Left lobe of liver (tissue), 2 donors: ENCODE data around the gene RNF38. TPM values are rescaled to one million over a fixed set of nuclear protein-coding genes. Genes with fewer than 3 reads are reported as not detected.
"Not testable (repeated sequence)": the region's sequence is repeated elsewhere in the genome, so short reads cannot be mapped to it uniquely, and the experiment has no call there.

Experiments used
- ATAC-seq: fragments of 200-7000 bp; cut with Tn5 transposase; one replicate; pipeline ENCODE4 v1.9.1; 2020; ENCODE audit warnings: mild to moderate bottlenecking, moderate library complexity
- DNase-seq: peaks from one replicate; pipeline ENCODE4 v3.0.0-alpha.2; 2020; ENCODE audit warnings: low spot score
- total RNA-seq: library from RNA; stranded (reverse); gene quantifications from one replicate; pipeline ENCODE4 v1.2.1, GENCODE V29; 2021
- donor health status: DM: no; HTN: no; CAD: no; lungs with moderate emphysema.
- donor health status: DM: no; HTN: yes; CAD: no.

RNF38 gene
- 12.9 TPM for total RNA-seq

DNA sequence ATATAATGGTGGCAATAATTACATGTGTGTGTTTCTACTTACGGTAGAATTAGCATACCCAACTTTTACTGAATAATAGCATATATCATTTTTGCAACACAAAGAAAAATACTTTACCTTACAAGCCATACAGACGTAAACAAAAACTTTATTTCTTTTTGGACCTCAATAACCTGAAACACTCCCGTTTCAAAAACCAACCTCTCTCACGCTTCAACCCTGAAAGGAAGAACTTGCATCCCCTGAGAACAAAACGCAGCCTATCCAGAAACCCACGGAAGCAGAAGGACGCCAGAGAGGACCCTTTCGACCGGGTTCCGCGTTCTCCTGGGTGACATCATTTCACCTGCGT lies at the start of gene RNF38:
Gene RNF38 (minus strand): TSS at position 290 of the 352 bp plus-strand sequence. CDS start 161 bp downstream, at position 129.
- no peak for DNase-seq
- no peak for ATAC-seq

DNA sequence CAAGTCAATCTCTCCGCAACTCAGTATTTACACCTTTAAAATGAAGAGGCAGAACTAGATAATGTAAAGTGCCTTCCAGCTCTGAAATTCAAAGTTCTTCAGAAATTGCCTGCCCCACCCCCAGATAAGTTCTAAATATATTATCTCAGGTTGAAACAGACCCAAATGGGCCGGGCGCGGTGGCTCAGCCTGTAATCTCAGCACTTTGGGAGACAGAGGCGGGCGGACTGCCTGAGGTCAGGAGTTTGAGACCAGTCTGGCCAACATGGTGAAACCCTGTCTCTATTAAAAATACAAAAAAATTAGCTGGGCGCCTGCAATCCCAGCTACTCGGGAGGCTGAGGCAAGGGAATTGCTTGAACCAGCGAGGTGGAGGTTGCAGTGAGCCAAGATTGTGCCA lies 48.5 kb upstream of the RNF38 start:
- not testable (repeated sequence) for DNase-seq
- ATAC-seq, result peak; percentile 43

DNA sequence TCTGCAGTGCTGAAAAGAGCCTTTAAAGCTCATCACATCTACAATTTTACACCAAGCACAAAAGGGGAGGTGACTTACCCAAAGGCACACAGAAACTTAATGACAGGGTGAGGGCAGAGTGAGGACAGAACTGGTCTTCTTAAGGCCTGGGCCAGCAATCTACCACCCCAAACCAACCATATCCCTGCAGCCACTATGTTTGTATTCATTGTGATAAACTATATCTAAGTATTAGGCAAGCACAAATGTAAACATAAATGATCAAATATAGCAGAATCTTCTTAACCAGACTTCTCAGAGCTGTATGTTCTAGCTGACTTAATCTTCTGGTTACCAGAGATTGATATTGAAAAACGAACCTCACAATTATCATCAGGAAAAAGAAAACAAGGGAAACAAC lies 47.9 kb upstream of the RNF38 start:
- DNase-seq (no peak), ATAC-seq (peak; percentile 35)

DNA sequence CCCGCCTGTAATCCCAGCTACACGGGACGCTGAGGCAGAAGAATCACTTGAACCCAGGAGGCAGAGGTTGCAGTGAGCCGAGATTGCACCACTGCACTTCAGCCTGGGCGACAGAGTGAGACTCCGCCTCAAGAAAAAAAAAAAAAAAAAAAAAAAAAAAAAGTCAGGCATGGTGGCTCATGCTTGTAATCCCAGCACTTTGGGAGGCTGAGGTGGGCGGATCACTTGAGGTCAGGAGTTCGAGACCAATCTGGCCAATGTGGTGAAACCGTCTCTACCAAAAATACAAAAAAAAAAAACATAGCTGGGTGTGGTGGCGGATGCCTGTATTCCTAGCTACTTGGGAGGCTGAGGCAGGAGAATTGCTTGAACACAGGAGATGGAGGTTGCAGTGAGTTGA lies 46.6 kb upstream of the RNF38 start:
- not testable (repeated sequence) for DNase-seq, ATAC-seq

DNA sequence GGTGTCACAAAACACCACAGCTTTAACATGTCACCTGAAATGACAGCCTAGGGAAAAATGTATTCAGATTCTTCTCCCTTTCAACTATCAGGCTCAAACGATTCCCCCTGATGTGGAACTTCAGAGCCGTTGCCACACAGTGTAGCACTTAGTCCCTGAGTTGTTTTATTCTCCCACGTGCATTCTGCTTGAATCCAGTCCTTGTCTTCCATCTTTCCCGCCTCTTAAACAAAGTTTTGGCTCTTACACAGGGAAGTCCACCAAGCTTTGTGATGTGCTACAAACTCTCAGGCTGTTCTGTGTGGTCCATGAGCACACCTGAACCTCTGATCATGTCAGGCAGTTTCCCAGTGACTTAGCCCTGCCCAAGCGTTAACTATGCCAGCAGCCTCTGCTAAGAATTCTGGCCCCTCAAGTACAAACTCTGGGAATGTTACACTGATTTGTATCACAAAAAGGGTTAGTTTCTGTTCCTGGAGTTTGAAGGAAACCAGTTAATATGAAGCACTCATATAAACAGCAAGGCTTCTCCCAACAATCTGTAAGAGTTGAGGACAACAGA lies 45.8 kb upstream of the RNF38 start:
- no peak for ATAC-seq
- no peak for DNase-seq

DNA sequence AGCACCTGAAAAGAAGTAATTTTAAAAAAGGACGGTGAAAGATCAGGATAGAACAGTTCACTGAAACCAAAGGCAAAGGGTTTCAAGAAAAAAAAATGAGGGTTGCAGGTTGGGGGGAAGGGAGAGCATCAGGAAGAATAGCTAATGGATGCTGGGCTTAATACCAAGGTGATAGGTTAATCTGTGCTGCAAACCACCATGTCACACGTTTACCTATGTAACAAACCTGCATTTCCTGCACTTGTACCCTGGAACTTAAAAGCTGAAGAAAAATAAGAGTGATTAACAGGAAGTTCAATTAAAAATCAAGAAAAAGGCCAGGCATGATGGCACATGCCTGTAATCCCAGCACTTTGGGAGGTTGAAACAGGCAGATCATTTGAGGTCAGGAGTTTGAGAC lies 44.1 kb upstream of the RNF38 start:
- DNase-seq, result no peak
- no peak for ATAC-seq

DNA sequence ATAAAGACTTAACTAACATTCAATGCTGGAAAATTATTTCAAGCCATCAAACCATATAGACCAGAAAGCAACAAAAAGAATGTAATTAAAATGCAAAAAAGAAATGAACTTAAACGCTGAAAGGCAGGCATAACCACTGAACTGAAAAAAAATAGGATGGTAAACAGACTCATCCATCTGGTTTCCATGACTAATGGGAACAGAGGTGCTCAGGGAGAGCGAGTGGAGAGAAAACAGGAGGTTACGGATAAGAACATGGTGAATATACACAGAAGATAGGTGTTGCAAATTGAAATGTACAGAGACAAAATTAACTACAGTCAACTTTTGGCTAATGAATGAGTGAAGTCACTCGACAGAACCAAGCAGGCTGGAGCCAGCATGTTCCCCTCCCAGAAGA lies 43.5 kb upstream of the RNF38 start:
- no peak for ATAC-seq
- no peak for DNase-seq

DNA sequence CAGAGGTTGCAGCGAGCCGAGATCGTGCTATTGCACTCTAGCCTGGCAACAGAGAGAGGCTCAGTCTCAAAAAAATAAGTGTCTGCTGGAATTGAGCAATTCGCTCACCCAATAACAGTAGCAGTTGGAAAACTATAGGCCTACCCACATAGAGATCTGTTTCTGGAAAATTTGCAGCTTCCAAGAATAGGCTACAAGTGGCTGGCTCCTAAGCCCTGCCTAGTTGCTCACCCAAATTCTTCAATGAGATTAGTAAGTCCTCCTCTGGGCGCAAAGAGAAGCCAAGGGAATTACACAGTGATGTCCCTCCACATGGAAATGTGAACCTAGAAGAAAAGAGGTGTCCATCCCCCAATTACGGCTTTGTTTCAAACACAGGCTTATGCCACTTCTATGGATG lies 42.6 kb upstream of the RNF38 start:
- DNase-seq, result no peak
- no peak for ATAC-seq

DNA sequence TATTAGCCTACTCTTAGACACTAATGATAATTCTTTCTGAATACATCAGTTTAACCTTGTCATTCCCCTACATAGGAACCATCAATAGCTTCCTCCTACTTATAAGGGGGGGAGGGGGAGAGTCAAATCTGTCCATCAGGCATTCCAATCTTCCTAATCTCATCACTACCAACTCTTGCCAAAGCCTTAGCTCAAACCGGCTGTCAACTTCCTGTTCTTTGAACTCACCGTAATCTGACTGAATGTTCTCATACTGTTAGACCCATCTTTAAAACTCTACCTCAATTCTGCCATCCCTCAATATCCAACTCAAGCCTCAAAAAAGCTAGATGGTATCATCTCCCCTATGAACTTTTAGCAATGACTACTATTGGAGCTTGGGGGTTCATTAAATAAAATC lies 41.9 kb upstream of the RNF38 start:
- no peak for ATAC-seq
- no peak for DNase-seq

DNA sequence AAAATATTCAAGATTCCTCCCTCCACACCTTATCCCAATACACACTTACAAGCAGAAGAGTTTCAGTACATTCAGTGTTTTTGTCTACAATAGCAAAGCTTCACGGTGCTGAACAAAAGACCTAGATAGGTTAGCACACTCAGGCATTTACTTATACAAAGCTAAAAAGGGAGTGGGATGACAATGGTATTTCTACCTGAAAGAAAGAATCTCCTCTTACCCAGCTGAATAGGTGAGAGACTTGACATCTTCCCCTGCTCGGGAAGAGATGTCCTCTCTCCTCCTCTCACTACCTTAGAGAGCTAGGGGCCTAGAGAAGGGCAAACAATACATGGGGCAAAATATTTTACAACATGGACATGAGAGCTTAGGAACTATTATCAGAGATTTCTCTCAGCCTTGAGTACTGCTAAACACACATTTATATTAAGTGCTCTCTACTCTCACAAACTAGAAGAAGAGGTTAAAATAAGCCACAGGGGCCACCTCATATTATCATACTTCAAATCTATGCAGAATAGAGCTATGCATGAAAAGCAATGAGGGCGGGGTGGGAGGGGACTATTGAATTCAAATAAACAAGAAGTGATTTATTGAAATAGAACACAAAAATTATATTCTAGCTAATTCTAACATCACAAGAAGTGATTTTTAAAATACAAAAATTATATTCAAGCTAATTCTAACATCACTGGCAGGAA lies 38.6 kb upstream of the RNF38 start:
- ATAC-seq (no peak), DNase-seq (no peak)

DNA sequence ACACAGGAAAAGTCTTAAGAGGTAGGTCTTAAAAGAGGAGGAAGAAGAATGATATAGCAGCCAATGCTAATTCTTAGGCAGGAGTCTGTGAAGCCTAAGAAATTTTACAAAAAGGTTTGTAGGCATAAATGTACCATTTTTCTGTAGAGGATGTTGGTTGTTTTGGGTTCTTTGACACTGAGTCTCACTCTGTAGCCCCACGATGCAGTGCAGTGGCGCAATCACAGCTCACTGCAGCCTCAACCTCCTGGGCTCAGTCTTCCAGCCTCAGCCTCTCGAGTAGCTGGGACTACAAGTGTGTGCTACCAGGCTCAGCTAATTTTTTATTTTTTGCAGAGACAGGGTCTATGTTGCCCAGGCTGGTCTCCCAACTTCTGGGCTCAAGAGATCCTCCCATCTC lies 37.7 kb upstream of the RNF38 start:
- ATAC-seq (no peak), DNase-seq (no peak)

DNA sequence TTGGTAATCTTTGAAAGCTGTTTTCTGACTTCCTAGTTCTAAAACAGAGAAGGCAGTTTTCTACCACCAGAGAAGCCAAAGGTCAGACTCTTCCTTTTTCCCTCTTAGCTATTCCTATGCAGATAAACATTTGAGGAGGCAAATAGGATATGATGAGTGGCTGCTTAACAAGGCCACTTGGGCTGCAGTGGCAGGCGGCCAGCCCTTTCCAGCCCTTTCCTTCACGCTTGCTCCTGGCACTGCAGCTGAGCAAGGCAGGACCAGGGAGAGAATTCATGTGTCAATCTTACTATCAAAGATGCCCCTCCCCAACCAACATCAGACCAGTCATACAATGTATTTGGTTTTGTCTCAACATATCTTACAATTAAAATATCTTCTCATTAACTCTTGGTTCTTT lies 36.8 kb upstream of the RNF38 start:
- no peak for DNase-seq
- peak; percentile 23 for ATAC-seq

DNA sequence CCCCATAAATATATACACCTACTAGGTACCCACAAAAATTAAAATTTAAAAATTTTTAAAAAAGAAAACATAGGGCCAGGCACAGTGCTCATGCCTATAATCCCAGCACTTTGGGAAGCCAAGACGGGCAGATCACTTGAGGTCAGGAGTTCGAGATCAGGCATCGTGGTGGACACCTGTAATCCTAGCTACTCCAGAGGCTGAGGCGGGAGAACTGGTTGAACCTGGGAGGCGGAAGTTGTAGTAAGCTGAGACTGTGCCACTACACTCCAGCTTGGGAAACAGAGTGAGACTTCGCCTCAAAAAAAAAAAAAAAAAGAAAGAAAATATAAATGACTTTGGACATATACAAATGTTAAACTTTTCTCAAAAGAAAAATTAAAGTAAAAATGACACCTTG lies 33.3 kb upstream of the RNF38 start:
- DNase-seq (no peak), ATAC-seq (no peak)

DNA sequence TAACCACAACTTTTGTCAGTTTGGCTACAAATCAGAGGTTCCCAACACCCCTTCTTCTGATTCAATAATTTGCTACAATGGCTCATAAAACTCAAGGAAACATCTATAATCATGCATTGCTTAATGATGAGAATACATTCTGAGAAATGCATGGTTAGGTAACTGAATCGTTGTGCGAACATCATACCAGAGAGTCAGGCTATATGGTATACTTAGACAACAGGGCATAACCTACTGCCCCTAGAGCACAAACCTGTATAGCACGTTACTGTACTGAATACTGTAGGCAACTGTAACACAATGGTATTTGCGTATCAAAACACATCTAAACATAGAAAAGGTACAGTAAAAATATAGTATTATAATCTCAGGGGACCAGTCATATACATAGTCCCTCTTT lies 31.0 kb upstream of the RNF38 start:
- DNase-seq (no peak), ATAC-seq (no peak)

DNA sequence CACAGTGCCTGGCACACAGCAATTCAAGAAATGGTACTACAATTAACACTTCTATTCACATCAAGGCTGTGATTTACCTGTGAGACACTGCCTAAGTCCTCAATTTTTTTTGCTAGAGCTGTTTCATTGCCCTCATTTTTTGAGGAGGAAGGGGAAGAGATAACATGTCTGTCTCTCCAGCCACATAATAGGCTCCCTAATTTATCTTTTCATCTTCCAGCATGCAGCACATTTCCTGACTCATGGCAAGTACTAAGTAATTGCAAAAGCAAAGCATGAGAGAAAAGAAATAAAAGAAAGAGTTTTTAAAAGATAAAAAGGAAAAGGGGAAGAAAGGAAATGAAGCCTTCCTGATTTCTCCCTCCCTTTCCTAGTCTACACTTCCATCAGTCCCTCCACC lies 26.9 kb upstream of the RNF38 start:
- ATAC-seq, result no peak

DNA sequence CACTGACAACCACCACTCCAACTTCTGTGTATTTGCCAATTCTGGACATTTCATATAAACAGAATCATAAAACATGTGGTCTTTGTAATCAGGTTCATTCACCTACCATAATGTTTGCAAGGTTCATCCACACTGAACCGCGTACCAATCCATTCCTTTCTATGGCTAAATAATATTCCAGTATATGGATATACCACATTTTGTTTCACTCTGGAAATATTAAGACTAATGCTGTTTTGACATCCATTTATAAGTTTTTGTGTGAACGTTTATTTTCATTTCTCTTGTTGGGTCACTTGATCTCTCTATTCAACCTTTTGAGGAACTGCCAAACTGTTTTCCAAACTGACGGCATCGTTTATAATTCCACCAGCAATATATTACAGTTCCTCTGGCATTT lies 26.3 kb upstream of the RNF38 start:
- DNase-seq (no peak), ATAC-seq (no peak)

More for the DNA sequence above, 26.9 kb upstream of the RNF38 start:
- no peak for DNase-seq

DNA sequence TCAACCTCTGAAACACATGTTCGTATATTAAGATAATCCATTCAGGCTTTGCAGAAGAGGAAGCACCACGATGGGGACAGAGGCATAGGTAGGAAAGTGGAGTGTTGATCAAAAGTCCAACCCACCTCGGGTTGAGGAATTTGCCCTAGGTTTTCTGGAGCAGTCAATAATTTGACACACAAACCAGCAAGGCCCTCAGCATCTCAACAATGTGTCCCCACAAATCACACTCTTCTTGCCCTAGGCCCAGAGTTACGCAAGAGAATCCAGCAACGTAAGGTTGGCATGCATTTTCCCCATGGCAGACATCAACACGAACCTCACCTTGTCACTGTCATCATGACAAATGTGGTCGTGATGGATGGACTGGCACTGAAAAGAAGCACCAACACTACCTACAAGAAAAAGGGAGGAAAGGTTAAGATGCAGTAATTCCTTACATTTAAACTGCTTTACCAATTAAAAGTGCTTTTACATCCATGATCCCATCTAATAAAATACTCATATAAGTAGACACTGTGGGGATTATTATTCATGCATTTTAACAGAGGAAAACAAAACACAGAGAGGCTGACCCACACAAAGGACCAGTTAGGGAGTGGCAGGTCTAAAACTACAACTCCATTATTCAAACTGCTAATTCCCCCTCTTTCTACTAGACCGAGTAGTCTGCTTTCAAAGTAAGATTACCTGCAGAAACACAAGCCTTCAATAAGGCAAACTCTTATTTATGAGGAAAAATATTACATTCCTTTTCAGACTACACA lies 24.4 kb upstream of the RNF38 start:
- DNase-seq (peak; percentile 50), ATAC-seq (peak; percentile 54)

DNA sequence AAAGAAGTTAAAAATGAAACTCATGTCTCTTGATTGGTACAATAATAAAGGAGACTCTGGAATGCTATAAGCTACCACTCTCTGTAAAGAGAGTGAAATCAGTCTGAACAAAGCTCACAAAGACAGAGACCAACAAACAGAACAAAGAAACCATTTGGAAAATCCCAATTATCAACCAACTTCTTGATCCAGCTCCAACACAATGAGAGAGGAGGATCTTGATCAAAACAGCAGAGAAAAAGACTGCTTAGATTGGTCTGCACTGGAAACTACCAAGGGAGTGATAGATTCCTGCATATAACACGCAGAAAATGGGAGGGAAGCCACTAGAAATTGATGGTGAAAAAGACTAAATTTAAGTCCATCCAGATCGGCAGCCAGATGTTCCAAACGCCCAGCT lies 23.1 kb upstream of the RNF38 start:
- no peak for DNase-seq
- ATAC-seq, result no peak

DNA sequence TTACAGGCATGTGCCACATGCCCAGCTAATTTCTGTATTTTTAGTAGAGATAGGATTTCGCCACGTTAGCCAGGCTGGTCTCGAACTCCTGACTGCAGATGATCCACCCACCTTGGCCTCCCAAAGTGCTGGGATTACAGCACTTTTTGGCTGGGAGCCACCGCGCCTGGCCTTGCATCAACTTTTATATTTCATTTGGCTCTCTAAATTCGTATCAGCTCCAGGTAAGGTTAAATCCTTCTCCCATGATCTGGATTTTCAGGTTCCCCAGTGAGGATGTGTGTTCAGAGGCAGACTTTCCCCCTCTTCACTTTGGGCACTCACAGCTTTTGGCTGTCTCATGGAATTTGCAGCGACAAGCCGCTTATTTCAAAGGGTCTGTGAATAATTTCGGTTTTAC lies 16.8 kb upstream of the RNF38 start:
- ATAC-seq (no peak), DNase-seq (peak; percentile 72)

DNA sequence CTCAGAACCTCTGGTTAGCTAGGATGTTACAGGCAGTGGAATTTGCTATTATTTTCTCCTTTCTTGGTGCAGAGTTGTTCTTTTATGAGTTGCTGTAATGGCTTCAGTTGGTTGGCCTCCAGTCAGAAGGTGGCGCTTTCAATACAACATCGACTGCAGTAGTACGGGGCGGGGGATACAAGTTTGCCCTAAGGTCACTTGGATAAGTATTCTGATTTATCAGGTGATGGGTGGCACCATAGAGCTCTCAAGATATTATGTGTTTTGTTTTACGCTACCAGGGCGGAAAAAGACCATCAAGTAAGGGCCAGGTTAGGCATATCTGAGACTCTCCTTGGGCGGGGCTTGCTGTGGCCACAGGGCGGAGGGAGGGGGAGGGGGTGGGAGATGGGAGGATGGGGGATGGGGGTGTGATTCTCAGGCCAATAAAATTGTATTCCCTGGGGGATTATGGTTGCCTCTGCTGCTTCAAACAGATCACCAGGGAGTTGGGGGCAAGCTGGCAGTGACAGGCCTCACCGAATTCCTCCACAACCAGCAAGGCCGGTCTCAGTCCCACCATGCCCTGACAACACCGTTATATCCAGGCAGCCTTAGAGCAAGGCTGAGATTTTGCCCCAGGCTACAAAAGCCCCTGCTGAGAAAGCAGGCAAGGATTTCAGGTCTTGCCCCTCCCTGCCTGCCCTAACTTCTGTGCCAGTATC lies 15.9 kb upstream of the RNF38 start:
- ATAC-seq (no peak), DNase-seq (no peak)

DNA sequence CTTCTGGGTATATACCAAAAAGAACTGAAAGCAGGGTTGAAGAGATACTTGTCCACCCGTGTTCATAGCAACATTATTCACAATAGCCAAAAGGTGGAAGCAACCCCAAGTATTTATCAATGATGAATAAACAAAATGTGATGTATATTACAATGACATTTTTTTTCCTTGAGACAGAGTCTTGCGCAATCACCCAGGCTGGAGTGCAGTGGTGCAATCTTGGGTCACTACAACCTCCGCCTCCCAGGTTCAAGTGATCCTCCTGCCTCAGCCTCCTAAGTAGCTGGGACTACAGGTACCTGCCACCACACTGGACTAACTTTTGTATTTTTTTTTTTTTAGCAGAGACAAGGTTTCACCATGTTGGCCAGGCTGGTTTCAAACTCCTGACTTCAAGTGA lies 11.3 kb upstream of the RNF38 start:
- ATAC-seq, DNase-seq: not testable (repeated sequence)

DNA sequence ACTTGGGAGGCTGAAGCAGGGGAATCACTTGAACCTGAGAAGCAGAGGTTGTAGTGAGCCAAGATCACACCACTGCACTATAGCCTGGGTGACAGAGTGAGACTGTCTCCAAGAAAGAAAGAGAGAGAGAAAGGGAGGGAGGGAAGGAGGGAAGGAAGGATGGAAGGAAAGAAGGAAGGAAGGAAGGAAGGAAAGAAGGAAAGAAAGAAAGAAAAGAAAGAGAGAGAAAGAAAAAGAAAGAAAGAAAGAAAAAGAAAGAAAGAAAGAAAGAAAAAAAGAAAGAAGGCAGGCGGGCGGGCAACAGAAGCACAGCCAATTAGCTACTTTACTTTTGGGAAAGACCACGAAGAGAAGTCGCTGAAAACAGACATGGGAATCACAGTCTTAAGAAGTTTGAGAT lies 9.0 kb upstream of the RNF38 start:
- not testable (repeated sequence) for DNase-seq, ATAC-seq
